Measurements from ENCODE around the gene LRP1. TPM values are rescaled to one million over a fixed set of nuclear protein-coding genes. Genes with fewer than 3 reads are reported as not detected.

Gene LRP1
- total RNA-seq, 1 donor from 2014 or later: 24.7 TPM

GRCh38 chr12:57094208-57095160, 33.8 kb upstream of the LRP1 start:
- H3K36me3 Mint-ChIP-seq (ENCODE audit: low read depth, unreplicated experiment): peaks cover 33% of the 10 kb centered on the region
- H3K9me3 Mint-ChIP-seq (ENCODE audit: unreplicated experiment): no peaks in the 10 kb centered on the region
- DNase-seq (ENCODE audit: low spot score): no peak
- TF ChIP-seq CTCF (IDR thresholded peaks at IDR 0.05; ENCODE audit: unreplicated experiment): no peak
- H3K27me3 Mint-ChIP-seq (ENCODE audit: unreplicated experiment): peaks cover 29% of the 10 kb centered on the region
- no peak overlapping the region for H3K27ac Mint-ChIP-seq (ENCODE audit: unreplicated experiment)
- peaks cover 29% of the 10 kb centered on the region for H3K4me1 Mint-ChIP-seq (ENCODE audit: unreplicated experiment)
- H3K4me3 Mint-ChIP-seq (ENCODE audit: unreplicated experiment): peak overlapping the region; percentile 59

- no peak for TF ChIP-seq CTCF (IDR thresholded peaks at IDR 0.05; ENCODE audit: unreplicated experiment)
- DNase-seq (ENCODE audit: low spot score): no peak
- no peaks in the 10 kb centered on the region for H3K9me3 Mint-ChIP-seq (ENCODE audit: unreplicated experiment)
- H3K36me3 Mint-ChIP-seq (ENCODE audit: low read depth, unreplicated experiment): peaks cover 40% of the 10 kb centered on the region
- H3K4me1 Mint-ChIP-seq (ENCODE audit: unreplicated experiment): peaks cover 28% of the 10 kb centered on the region
- H3K27me3 Mint-ChIP-seq (ENCODE audit: unreplicated experiment): peaks cover 22% of the 10 kb centered on the region
- H3K27ac Mint-ChIP-seq (ENCODE audit: unreplicated experiment): no peak overlapping the region
- H3K4me3 Mint-ChIP-seq (ENCODE audit: unreplicated experiment): peak overlapping the region; percentile 59
These were observed 32.8 kb upstream of the LRP1 start for GRCh38 chr12:57095440-57095839.

- no peak for DNase-seq (ENCODE audit: low spot score)
- TF ChIP-seq CTCF (IDR thresholded peaks at IDR 0.05; ENCODE audit: unreplicated experiment): no peak
- H3K27me3 Mint-ChIP-seq (ENCODE audit: unreplicated experiment): peaks cover 17% of the 10 kb centered on the region
- H3K9me3 Mint-ChIP-seq (ENCODE audit: unreplicated experiment): no peaks in the 10 kb centered on the region
- H3K4me1 Mint-ChIP-seq (ENCODE audit: unreplicated experiment): peaks cover 23% of the 10 kb centered on the region
- no peak overlapping the region for H3K4me3 Mint-ChIP-seq (ENCODE audit: unreplicated experiment)
- H3K36me3 Mint-ChIP-seq (ENCODE audit: low read depth, unreplicated experiment): peaks cover 33% of the 10 kb centered on the region
- H3K27ac Mint-ChIP-seq (ENCODE audit: unreplicated experiment): peak overlapping the region; percentile 43
These were observed 32.1 kb upstream of the LRP1 start for GRCh38 chr12:57096099-57096572.

- no peak for TF ChIP-seq CTCF (IDR thresholded peaks at IDR 0.05; ENCODE audit: unreplicated experiment)
- DNase-seq (ENCODE audit: low spot score): no peak
- Mint-ChIP-seq H3K27me3 (ENCODE audit: unreplicated experiment) (peaks cover 16% of the 10 kb centered on the region), H3K36me3 (ENCODE audit: low read depth, unreplicated experiment) (peaks cover 33% of the 10 kb centered on the region), H3K27ac (ENCODE audit: unreplicated experiment) (no peak overlapping the region), H3K9me3 (ENCODE audit: unreplicated experiment) (no peaks in the 10 kb centered on the region), H3K4me3 (ENCODE audit: unreplicated experiment) (peak overlapping the region; percentile 54), H3K4me1 (ENCODE audit: unreplicated experiment) (peaks cover 23% of the 10 kb centered on the region)
These were observed 31.3 kb upstream of the LRP1 start for GRCh38 chr12:57096748-57097553.
